HG03196 (cell line): ENCODE data around the gene BCAP31.
"Not testable (repeated sequence)": the region's sequence is repeated elsewhere in the genome, so short reads cannot be mapped to it uniquely, and the experiment has no call there.

Experiments used
- ATAC-seq: cut with Tn5 transposase; IDR thresholded peaks from one replicate; pipeline ENCODE4 v1.9.1; 2021; ENCODE audit not compliant: unreplicated experiment

The BCAP31 gene

GRCh38 chrX:153696986-153697722, 27.0 kb downstream of the BCAP31 start:
- ATAC-seq, result not testable (repeated sequence)

DNA sequence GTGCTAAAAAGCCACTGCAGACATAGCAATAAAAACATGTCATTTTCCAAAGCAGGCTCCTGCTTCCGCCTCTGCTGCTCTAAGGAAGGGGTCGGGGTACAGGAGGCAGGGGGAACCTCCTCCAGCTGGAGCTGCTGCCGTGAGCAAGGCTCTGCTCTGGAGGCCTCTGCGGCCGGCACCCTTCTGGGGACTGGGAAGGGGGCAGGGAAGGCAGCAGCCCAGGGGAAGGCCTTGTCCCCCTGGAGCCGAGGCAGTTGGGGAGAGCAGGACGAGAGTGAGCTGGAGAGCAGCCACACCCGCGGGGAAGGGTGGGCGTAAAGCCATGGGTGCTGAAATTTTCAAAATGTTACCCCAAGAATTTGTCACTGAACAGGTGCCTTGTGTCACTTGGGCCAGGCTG, 27.6 kb downstream of the BCAP31 start:
- ATAC-seq, result not testable (repeated sequence)

- ATAC-seq, result no peak
Observed at GRCh38 chrX:153696100-153696499, 28.1 kb downstream of the BCAP31 start.

DNA sequence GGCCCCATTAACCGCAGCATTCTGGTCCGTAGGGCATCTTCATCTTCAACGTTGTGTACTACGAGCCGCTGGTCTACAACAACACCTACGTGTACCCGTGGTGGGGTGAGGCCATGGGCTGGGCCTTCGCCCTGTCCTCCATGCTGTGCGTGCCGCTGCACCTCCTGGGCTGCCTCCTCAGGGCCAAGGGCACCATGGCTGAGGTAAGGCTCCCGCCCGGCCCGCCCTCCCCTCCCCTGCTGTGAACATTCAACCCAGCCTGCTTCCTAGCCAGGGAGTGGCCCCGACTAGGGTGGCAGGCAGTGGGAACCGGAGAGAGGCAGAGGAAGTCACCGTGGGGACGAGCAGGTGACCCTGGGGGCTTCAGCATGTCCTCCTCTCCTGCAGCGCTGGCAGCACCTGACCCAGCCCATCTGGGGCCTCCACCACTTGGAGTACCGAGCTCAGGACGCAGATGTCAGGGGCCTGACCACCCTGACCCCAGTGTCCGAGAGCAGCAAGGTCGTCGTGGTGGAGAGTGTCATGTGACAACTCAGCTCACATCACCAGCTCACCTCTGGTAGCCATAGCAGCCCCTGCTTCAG, 29.4 kb downstream of the BCAP31 start:
- ATAC-seq, result no peak

DNA sequence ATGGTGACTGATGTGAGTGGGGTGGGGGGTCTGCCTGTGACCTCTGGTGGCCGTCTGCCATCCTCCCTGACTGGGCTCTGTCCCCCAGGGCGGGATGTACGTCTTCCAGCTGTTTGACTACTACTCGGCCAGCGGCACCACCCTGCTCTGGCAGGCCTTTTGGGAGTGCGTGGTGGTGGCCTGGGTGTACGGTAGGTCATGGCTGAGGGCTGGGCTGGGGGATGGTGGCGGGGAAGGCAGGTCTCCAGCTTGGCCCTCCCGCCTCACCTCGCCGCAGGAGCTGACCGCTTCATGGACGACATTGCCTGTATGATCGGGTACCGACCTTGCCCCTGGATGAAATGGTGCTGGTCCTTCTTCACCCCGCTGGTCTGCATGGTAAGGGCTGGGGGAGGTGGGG, 29.9 kb downstream of the BCAP31 start:
- ATAC-seq, result not testable (repeated sequence)

DNA sequence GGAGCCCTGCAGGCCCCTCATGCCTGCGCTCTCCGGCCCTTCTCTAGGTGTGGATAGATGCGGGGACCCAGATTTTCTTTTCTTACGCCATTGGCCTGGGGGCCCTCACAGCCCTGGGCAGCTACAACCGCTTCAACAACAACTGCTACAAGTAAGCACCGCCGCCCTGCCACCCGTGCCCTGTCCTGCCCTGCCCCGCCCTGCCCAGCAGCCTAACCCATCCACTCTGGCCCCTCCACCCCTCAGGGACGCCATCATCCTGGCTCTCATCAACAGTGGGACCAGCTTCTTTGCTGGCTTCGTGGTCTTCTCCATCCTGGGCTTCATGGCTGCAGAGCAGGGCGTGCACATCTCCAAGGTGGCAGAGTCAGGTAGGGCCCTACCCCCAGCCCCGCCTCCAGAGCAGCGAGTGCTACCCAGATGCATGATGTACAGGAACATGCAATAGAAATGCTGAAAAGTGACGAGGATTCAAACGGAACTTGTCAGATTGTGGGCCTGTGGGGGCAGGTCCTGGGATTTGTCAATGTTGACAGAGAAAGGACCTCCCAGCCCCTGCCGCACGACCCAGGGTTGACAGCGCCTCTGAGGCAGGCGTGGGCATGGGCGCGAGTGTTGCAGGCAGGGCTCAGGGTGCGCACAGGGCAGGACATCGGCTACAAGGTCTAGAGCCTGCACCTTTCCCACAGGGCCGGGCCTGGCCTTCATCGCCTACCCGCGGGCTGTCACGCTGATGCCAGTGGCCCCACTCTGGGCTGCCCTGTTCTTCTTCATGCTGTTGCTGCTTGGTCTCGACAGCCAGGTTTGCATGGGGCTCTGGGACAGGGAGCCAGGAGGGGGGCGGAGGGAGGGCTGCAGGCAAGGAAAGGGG, 30.7 kb downstream of the BCAP31 start:
- ATAC-seq, result no peak

- no peak for ATAC-seq
Observed at GRCh38 chrX:153692611-153693156, 31.5 kb downstream of the BCAP31 start.

DNA sequence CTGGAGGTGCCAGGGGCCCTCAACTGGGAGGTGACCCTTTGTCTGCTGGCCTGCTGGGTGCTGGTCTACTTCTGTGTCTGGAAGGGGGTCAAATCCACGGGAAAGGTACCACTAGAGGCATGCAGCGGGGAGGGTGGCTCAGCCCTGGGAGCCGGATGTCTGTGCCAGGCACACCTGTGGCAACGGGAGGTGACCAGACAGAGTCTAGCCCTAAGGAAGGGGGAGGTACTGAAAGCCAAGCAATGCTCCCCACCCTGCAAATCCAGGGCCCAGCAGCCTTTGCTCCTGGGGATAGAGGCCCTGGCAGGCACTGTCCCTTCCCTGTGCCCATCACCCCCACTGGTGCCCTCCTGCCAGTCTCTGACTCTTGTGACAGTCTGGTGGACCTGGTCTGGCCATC, 32.2 kb downstream of the BCAP31 start:
- no peak for ATAC-seq

DNA sequence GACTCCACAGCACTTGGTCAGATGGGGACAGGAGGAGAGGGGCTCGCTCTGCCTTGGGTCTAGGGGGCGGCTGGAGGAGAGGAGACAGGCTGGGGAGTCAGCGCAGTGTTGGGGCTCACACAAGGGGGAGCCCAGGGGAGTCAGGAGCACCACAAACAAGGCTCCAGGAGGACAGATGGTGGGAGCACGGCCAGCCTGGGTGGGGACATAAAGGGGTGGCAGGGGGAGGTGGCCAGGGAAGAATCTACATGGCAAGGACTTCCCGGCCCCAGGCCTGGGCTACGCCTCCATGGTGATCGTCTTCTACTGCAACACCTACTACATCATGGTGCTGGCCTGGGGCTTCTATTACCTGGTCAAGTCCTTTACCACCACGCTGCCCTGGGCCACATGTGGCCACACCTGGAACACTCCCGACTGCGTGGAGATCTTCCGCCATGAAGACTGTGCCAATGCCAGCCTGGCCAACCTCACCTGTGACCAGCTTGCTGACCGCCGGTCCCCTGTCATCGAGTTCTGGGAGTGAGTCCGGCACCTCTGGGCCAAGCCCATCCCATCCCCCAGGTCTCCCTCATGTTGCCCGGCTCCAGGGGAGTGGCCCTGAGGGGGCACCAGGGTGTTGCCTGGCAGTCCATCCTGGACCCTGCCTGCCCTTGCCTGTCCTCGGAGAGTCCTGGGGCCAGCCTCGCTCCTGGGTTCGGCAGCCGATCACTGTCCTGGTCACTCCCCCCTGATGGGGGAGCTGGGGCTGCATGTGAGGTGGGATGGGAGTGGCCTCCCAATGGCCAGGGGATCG, 33.0 kb downstream of the BCAP31 start:
- ATAC-seq, result not testable (repeated sequence)

DNA sequence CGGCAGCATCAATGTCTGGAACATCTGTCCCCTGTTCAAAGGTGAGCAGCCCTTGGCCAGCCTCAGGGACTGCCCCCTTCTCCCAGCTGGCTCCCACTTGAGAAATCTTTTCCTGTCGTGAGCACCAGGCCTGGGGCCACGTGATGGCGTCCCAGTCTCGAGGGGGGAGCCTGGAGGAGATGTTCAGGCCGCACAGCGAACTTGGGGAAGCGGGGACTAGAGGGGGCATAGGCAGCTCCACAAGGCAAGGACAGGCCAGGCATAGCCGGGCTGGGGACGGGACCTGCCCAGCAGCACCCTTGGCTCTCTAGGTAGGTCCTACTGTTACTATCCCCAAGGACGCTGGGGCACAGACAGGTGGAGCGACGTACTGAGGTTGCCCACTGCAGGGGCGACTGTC, 33.7 kb downstream of the BCAP31 start:
- no peak for ATAC-seq

- ATAC-seq, result no peak
Observed at GRCh38 chrX:153689654-153690465, 34.3 kb downstream of the BCAP31 start.

DNA sequence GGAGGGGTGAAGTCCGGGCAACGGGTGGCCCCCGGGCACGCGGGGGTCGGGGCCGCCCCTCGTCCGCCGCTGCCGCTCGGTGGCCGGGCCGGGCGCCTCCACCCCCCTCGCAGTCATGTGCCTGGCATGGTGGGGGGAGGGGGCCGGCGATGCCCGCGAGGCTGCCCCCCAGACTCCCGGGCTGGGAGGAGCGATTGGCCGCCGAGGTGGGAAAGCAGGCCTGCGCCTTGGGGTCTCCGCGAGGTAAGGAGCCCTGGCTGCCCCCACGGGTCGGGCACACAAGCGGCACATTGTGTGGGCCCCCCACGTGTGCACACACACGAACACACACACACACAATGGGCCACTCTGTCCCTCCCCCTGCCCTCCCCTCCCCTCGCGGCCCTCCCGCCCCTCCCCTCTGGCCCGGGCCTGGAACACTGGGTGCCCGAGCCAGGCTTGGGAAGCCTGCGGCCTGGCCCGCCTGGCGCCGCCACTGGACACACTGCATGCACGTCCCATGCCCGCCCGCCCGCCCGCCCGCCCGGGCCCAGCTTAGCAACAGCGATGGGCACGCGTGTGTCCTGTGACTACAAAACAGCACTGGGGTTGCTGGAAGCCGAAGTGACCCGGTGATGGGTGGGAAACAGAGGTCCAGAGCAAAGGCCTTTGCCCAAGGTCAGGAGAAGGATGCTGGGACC, 35.1 kb downstream of the BCAP31 start:
- no peak for ATAC-seq

GRCh38 chrX:153688506-153688905, 35.7 kb downstream of the BCAP31 start:
- ATAC-seq, result no peak

GRCh38 chrX:153688071-153688470, 36.1 kb downstream of the BCAP31 start:
- no peak for ATAC-seq

GRCh38 chrX:153687121-153688039, 36.8 kb downstream of the BCAP31 start, which contains the start of gene SLC6A8:
Gene SLC6A8 (plus strand): TSS chrX:153687926. CDS start chrX:153688575, 649 bp downstream.
- ATAC-seq, result no peak

DNA sequence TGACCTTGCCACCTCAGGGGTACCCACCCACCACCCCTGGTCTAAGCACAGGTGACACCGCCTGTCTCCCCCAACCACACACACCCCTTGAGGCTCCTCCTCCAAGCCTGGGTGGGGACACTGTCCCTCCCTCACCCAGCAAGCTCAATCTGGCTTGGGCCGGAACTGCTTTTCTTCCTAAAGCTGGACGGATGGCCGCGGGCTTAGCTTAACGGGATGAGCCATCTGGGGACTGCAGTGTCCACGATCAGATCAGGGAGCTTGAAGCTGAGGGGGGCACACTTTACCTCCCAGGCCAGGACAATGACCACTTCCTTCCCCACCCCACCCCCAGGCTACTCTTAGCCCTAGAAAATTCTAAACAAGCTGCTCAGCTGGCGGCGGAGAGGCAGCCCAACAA, 37.5 kb downstream of the BCAP31 start:
- no peak for ATAC-seq

- no peak for ATAC-seq
Observed at GRCh38 chrX:153685751-153686696, 38.2 kb downstream of the BCAP31 start.
